ENCODE measurements around the gene SH3RF3.

Gene SH3RF3

DNA sequence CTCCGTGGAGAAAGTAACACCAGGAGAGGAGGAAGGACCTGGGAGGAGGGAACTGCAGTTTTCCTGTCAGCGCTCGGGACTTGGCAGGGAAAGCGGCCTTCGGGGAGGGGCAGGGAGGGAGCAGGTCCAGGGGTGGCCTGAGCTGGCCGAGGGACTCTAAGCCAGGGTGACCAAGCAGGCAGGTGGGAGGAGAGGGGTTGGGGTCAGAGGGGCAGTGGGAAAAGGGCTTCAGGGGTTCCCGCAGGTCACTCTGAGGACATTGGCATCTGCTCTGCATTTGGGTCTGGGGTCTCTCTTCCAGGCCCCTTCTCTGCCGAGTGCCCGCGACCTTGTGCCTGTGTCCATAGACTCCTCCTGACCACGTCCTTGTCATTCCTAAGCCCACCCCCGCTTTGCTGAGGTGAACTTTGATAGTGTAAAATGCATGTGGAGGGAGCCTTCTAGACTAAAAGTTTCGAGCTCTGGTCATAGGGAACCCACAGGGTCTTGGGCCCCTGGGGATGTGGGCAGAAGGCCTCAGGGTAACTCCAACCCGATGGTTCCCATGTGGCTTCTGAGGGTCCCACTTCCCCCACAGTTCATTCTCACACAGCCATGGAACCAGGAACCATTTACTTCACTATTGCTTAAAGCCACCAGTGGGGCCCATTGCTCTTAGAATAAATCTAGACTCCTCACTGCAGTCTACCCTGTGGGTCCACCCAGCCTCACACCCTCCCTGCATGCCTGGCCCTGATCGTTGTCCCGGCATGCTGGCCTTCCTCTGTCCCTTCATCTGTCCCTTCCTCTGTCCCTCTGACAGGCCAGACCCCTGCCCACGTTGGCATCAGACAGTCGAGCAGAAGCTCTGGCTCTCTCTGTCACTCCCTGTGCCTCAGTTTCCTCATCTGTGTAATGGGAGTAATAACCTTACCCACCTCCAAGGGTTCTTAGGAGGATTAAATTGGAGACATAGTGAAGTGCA is 255.6 kb downstream of the SH3RF3 start:
- no peak for DNase-seq

DNA sequence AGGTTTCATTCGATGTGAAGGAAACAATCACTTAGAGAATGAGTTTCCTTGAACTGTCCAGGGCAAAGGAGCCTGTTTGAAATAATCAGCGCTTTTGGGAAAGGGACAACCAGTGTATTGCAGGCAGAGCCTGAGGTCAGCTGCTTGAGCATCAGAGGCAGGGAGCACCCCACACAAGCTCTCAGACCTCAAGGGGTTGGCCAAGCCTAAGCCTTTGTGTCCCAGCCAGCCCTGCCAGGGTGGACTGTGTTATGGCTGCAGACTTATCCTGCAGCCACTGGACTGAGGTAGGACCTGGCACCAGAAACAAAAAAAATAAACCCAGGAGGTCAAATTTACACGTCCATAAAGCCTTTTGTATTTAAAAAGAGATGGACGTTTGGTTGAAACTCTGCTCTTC is 256.5 kb downstream of the SH3RF3 start:
- no peak for DNase-seq

DNA sequence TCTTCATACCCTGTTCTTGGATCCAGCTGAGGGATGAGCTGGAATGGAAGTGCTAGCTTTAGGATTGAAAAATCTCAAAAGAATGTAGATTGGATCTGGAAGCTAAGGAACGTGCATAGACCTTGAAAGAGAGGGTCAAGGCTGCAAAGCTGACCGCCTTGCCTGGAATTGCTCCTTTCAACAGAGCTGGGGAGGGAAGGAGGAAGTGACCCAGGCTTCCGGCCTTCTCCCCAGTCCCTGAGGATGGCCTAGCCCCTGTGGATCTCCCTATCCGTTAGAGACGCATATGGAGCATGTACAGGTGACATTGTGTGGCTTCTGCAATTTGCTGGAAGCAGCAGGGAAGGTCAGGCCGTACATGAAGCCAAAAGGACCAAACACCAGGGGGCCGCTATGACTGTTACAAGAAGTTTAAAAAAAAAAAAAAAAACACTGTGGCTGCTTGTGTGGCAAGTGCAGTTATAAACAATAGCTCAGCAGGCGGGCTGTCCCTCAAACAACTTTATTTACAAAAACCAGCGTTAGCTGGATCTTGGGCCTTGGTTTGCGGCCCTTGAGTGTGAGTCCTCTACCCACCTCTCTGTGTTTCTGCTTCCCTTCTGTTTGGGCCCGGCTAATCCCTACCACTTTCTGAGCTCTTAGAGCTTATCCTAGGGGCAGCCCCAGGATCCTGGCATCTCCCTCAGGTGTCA is 257.1 kb downstream of the SH3RF3 start:
- no peak for DNase-seq

DNA sequence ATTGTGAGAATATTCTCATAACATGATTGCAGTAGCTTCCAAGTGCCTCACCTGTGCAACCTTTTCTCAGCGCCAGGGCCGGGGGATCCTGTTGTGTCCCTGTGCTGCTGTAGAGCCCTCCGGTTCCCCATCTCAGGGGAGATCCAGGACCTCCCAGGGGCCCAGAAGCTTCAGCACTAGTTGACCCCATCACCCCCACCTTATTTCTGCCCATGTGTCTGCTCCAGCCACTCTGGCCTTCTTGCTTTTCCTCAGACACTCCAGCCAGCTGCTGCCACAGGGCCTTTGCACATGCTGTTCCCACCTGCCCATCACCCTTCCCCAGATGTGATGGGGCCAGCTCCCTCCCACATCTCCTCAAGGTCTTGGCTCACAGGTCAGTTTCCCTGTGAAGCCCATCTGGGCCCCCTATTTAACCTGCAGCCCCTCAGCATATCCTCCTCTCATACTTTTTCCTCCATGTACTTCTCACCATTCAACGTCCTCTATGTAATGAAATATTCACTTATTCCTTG is 258.3 kb downstream of the SH3RF3 start:
- DNase-seq, result no peak

DNA sequence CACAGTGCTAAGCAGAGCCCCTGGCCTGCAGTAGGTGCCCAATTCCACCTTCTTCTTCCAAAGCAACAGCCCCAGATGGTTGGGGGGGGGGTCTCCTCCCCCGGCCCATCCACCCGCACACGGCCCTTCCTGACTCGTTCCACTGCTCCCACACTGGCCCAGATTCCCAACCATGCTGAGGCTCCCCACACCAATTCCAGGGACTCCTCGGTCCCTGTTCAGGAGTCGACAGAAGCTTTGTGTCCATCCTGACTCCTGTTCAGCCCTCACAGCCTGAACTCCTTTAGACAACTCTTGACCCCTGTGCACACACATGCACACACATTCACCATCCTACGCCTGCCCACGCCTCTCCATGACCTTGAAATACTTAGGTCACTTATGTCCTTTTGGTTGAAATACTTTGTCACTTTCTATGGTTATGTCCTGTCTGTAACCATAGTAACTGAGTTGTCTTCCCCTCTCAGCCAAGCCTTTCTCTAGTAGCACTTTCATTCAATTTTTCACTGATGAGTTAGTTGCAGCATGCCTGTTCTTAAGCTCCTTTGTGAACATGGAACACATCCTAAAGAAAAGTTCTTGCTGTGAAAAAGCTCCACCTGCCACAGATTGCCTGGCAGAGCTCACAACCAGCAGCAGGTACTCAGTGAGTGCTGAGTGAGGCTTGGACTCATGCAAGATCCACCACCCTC is 258.9 kb downstream of the SH3RF3 start:
- DNase-seq, result no peak

DNA sequence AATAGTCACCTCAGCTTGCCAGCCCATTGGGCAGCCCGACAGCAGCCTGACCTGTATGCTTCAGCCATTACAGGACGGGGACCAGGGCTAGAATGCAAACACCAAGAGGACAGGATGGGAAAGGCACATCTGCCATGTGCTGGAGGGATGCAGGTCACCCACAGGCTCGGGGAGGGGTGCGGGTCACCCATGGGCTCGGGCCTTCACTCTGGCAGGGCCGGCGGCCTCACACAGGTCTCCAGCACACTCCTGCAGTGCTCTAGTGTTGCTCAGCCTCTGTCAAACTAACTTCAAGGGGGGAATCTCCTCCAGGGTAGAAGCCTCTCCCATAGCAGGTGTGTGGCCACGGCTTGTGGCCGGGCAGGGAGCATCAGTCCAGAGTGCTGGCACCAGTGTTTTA is 262.2 kb downstream of the SH3RF3 start:
- no peak for DNase-seq

DNA sequence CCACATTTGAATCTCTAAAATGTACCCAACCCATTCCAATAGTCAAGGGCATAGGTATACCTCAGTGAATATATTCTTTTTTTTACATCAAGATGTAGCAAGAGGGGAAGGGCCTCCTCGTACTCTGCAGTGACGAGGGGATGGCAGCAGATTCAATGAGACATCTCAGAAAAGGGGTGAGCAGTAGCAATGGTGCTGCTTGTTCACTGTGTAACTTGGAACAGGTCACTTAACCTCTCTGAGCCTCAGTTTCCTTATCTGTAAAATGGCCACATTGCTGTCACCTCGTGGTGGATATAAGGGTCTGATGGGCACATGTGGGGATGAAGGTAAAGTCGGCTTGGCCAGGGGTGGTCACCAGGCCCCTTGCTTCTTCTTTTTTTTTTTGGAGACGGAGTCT is 263.1 kb downstream of the SH3RF3 start:
- DNase-seq, result no peak

DNA sequence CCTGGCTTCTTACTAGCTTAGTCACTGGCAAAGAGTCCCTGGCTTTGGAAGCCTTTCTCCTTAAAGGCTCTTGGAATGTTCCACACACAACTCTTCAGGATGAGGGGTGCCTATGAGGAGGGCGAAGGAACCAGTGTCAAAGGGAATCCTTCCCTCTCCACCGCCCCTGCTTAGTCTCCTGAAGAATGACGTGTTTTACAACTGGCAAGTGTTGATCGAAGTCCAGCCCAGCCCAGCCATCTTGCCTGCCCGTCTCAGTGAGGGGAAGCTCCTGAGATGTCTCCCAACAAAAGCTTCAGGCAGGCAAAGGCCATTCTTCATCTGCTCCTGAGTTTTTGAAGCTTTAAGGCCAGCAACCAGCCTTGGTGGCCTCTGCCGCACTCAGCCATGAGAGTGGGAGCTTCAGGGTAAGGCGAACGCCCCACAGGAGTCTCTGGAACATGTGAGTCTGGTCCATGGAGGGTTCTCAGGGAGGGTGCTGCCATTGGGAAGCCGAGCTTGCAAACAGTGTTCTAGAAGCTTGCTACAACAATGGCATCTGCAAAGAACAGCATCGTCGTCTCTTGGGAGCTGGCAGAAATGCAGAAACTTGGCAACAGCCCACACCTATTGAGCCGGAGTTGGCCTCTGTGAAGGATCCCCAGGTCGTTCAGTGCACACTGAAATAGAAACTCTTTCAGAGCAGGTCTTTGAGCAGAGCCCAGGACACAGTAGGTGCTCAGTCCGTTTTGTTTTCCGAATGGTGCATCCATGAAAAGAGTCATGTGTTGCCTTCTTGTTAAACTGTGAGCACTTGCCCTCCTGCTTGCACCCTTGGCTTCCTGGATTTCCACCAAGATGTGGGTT is 264.0 kb downstream of the SH3RF3 start:
- no peak for DNase-seq

DNA sequence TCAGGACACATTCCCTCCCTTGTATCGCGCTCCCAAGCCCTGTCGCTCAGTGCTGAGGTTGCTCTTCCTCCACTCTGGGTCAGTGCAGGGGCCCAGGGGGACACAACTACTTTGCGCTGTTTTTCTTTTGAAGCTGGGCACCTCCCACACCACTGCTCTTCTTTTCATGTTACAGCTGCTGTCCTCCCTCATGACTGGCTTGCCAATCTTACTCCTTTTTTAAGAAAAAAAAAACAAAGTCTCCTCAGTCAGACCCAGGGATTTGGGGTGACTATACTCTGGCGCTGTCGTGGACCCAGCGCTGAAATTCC is 264.6 kb downstream of the SH3RF3 start:
- DNase-seq, result no peak

DNA sequence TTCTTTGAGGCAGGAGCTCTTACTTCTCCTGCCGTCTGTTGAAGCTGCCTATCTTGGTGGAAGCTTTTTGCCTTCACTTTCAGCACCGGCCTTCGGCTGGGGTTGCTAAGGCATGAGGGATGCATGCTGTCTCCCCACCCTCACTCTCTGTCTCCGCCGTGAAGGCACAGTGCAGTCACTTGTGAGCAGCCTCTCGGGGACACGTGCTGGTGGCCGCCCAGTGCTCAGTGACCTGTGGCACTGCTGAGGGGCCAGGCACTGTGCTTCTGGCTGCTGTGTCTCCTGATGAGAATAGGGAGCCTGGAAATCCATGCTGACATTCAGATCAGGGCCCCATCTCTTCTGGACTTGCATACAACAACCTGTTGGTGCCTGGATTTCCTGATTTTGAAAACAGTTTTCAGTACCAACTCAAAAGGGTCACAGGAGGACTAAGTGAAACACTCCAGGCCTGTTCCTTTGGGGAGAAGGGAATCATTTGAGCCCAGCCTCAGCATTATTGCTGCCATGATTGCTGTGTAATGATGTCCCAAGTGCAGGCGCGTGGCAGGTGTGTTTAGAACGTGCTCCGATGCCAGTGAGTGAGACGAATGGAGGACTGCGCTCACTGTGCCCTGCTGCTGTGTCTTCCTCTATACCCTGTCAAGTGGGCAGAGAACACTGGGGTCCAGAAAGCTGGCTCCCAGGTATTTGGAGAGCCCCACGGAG is 266.6 kb downstream of the SH3RF3 start:
- no peak for DNase-seq

DNA sequence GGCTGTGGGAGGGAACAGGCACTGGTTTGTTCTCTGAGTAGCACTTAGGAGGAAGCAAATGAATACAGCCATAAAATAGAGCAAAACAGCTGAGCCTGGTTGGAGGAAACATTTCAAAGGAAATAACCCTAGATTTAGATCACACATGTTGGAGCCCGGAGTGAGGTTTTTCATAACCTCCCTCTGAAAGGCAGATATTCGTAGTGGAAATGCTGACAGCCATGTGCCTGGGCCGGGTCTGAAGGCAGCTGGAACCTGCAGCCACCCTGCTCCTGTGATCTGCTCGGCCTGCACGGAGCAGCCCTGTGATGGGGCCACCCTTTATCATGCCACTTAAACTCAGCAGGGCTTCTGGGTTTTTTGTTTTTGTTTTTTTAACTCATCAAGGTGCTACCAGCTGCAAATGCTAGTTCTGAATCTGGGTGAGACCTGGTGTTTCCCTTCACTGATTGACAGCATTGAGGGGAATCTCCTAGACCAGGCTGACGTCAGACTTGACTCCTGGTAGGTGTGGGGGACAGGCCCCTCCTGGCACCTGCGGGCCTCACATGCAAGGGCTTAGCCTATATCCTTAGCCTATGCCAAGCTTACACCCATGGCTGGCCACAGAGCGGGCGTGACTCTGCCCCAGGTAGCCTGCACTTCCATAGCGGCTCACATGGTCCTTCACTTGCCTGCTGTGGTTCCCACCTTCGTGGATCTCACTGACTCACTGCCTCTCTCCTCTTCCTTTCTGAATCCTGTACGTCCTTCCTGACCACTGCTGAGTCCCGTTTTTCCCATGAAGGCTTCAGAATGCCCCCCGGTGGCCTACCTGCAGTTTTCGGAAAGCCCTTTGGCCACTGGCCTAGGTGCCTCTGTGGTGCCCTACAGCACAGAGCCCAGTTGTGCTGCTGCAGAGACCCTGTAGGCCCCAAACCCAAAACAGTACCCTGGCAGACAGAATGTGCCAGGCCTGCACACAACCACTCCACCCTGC is 267.5 kb downstream of the SH3RF3 start:
- no peak for DNase-seq

DNA sequence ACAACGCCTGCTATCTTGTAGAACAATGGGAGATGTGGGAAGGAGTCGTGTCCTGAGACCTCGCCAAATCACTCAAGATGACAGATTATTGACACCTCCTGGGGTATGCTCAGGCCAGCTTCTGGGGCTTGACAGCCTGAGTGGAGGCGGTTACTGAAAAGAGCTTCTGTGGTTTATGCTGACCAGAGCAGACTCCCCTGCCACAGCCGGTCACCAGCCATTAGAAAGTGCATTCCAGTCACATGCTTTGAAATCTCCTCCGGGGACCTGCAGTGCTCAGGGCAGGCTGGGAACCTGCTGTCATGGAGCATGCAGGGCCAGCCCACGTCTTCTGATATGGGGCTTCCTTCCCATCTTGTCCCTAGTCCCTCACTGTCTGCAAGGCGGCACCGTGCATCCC is 268.9 kb downstream of the SH3RF3 start:
- DNase-seq, result no peak

DNA sequence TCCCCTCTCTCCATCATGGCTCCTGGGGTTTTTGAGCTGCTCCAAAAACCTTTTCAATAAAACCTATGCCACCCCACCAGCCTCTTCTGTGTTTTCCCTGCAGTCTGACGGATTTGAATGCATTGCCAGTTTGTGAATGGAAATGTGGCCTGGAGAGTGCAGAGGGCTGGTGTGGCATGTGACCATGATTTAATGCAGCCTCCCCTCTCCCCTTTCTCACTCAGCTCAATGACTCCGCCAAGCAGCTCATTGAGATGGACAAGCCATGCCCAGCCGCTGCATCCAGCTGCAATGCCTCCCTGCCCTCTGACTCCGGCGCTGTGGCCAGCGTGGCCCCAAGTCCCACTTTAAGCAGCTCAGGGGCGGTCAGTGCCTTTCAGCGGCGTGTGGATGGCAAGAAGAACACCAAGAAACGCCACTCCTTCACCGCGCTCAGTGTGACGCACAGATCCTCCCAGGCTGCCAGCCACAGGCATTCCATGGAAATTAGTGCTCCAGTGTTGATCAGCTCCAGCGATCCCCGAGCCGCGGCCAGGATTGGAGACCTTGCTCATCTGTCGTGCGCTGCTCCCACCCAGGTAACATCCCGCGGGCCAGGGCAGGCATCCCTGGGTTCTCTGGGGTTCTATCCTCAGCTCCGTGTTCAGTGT is 269.5 kb downstream of the SH3RF3 start:
- no peak for DNase-seq

DNA sequence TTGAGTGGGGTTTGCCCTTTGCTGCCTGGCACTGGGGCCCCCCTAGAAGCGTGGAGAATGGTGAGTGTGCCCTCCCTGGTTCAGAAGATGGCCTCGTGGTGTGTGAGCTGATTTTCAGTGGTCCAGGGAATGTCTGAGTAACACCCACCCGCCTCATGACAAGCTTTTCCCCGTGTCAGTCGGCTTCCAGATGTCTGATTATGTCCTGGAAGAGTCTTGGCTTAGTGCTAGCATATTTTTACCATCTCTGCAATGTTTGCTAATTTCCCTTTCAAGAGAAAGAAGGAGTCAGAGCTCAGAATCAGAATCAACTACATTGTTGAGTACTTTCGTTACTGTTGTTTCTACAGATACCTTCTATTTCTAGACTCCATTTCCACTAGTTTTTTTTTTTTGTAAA is 270.1 kb downstream of the SH3RF3 start:
- no peak for DNase-seq

DNA sequence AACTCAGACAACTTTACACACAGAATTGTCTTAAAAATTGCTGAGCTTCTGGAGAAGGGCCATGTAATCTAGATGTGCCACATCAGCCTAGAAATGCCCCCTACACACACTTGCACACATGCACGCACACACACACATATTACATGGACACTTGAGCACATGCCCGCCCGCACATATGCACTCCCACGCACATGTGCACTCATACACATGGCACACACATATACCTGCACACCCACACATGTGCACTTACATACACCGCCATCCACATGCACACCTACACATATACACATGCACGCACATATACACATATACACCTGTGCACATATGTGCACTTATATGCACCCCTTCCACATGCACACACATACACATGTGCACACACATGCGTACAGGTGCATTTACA is 271.1 kb downstream of the SH3RF3 start:
- no peak for DNase-seq

DNA sequence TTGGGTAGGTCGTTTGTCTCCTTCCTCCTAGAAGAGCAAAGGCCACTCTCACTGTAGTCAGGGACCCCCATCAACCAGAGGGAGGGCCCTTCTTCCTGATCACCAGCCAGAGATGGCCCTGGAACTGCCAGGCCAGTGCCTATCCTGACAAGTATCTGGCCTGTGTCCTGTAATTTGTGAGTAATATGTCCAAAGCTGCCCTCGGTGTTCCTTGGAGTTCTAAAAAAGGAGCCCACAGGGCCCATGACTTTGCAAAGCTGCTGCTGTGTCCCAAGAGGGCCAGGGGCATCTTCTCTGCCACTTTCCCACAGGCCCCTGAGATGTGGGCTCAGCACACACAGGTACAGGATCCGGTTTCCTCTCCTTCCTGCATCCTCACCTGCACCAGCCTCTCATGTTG is 272.4 kb downstream of the SH3RF3 start:
- DNase-seq, result no peak

DNA sequence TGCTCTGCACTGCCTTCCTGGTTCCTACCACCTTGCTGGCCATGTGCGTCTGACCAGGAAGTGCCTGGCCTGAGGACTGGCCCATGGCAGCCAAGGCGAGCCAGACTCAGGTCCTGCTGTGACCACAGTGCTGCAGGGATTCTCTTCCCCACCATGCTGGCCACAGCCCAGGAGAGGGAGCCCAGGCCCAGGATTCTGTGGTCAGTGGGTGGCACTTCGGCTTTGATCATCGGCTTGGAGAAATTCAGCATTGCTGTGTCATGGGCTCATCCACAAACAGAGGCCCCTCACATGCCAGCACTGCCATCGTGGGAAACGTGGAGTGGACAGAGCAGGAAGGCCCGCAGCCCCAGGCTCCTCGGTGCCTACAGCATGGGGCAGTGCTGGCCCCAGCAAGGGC is 273.2 kb downstream of the SH3RF3 start:
- no peak for DNase-seq

DNA sequence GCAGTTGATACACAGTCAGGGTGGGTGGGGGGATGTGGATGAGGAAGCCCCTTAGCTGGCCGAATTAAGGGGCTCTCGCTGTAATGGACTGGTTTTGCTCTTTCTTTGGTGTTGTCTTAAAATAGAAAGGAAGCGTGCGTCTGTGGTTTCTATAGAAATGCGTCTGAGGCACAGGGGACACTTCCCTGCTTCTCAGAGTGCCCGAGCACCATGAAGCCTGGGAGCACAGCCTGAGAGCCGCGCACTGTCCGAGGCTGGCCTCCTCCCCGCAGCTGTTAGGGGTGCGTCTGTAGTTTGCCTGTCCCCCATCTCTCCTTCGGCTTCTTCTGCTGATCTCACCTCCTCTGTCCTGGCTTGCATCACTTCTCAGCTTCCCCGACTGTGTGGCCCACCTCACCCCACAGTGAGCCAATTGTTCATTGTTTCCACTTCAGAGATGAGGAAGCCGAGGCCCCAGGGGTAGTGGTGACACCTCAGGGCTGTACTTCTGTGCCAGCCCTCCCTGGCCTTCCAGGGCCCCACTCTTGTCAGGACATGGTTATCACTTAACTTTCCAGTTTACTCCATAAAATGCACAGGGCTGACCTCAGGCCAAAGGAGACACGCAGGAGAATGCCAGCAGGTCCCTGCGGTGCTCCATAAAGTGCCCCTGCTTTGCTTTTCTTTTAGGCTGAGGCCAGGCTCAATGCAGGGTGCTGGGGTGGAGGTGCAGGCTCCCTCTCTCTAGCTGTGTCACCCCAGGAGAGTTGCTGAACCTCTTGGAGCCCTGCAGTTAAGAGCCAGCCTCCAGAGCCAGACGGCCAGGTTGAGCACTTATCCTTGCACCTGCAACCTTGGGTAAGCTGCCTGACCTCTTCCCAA is 274.2 kb downstream of the SH3RF3 start:
- no peak for DNase-seq

DNA sequence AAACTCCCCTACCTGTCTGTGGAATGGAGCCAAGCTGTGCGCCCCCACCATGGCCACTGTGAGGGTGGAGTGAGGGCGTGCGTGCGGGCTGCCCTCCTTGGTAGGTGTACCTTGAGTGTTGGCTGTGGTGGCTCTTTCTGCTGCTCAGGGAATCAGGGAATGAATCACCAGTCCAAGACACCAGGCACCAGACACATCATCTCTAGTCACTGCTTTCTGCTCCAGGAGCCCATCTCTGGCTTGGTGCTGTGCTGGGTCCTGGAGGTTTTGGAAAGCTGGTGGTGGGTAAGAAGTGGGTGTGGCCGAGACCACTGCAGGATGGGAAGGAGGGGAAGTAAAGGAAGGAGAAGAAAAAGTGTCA is 274.8 kb downstream of the SH3RF3 start:
- no peak for DNase-seq

All from SW 1271 (cell line).